HEK293T (cell line): Measurements from ENCODE around the gene CASP6.

Experiments
- CTCF ChIA-PET: fragments of 350-600 bp; formaldehyde crosslinking; extraction: SDS; loops from one replicate; lab custom pipeline; 2021; ENCODE audit warnings: antibody characterized with exemption, inconsistent platforms; lab: Yijun Ruan, JAX
- POLR2A ChIA-PET: fragments of 350-600 bp; formaldehyde crosslinking; extraction: SDS; loops from one replicate; lab custom pipeline; 2020; ENCODE audit warnings: antibody characterized with exemption, inconsistent platforms; lab: Yijun Ruan, JAX
- DNase-seq: peaks from one replicate; pipeline ENCODE4 v3.0.0; 2012; ENCODE audit warnings: mixed read lengths; ENCODE audit errors: extremely low spot score
- ARNT ChIP-seq: fragments of 450-650 bp; IDR thresholded peaks from 2 replicates; pipeline ENCODE4 v1.6.1; 2017; ENCODE audit warnings: mild to moderate bottlenecking
- BHLHE40 ChIP-seq: fragments of 450-650 bp; IDR thresholded peaks from 2 replicates; pipeline ENCODE4 v1.6.1; 2016; ENCODE audit warnings: mild to moderate bottlenecking, moderate library complexity, borderline replicate concordance
- CTBP1 ChIP-seq: fragments of 450-650 bp; IDR thresholded peaks from 2 replicates; pipeline ENCODE4 v1.6.1; 2016; ENCODE audit warnings: borderline replicate concordance
- ELF4 ChIP-seq: fragments of 450-650 bp; IDR thresholded peaks from 2 replicates; pipeline ENCODE4 v1.6.1; 2017; ENCODE audit warnings: antibody characterized with exemption
- FOXA1 ChIP-seq: fragments of 450-650 bp; IDR thresholded peaks from 2 replicates; pipeline ENCODE4 v1.6.1; 2016; ENCODE audit warnings: mild to moderate bottlenecking
- FOXK2 ChIP-seq: fragments of 450-650 bp; IDR thresholded peaks from 2 replicates; pipeline ENCODE4 v1.6.1; 2016; ENCODE audit warnings: mild to moderate bottlenecking
- FOXM1 ChIP-seq: fragments of 450-650 bp; IDR thresholded peaks from 2 replicates; pipeline ENCODE4 v1.6.1; 2017; ENCODE audit warnings: mild to moderate bottlenecking, borderline replicate concordance
- HDGF ChIP-seq: fragments of 450-650 bp; IDR thresholded peaks from 2 replicates; pipeline ENCODE4 v1.6.1; 2017; ENCODE audit warnings: antibody characterized with exemption, borderline replicate concordance
- L3MBTL2 ChIP-seq: fragments of 450-650 bp; conservative IDR thresholded peaks from 2 replicates; pipeline ENCODE4 v1.6.1; 2016; ENCODE audit warnings: mild to moderate bottlenecking
- LEF1 ChIP-seq: fragments of 450-650 bp; IDR thresholded peaks from 2 replicates; pipeline ENCODE4 v1.6.1; 2017; ENCODE audit warnings: mild to moderate bottlenecking, borderline replicate concordance
- NFRKB ChIP-seq: fragments of 450-650 bp; IDR thresholded peaks from 2 replicates; pipeline ENCODE4 v1.6.1; 2016; ENCODE audit warnings: mild to moderate bottlenecking, moderate library complexity
- SP1 ChIP-seq: fragments of 450-650 bp; IDR thresholded peaks from 2 replicates; pipeline ENCODE4 v1.6.1; 2017
- SUZ12 ChIP-seq: fragments of 450-650 bp; IDR thresholded peaks from 2 replicates; pipeline ENCODE4 v1.6.1; 2016; ENCODE audit warnings: mild to moderate bottlenecking
- TARDBP ChIP-seq: fragments of 450-650 bp; IDR thresholded peaks from 2 replicates; pipeline ENCODE4 v1.6.1; 2016
- ZNF384 ChIP-seq: fragments of 450-650 bp; IDR thresholded peaks from 2 replicates; pipeline ENCODE4 v1.6.1; 2016
- TF ChIP-seq, protein P1 (sequence below): fragments of 450-650 bp; IDR thresholded peaks from 2 replicates; pipeline ENCODE4 v1.6.1; 2016

The CASP6 gene

DNA sequence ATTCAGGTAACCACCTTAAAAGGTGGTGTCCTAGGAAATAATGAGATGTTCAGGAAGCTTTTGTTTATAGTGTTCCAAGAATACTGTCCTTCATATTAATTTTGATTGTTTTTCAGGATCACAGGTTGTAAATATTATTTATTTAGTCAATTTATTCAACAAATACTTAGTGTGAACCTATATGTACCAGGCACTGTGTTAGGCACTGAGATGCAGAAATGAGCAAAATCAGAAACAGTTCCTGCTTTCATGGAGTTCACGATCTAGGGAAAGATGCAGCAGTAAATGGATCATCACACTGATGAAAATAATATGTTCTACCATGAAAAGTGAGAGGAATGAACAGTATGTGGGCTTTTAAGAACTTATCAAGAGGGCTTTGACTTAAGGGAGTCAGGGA, 44.9 kb upstream of the CASP6 start:
- no peak for DNase-seq
- POLR2A ChIA-PET = no interaction called here
- CTCF ChIA-PET = no interaction called here
- TF ChIP-seq SP1 (no peak), NFRKB (no peak), FOXM1 (no peak), BHLHE40 (no peak), CTBP1 (no peak), FOXK2 (no peak), ARNT (no peak), TARDBP (no peak), SUZ12 (no peak), FOXA1 (no peak), L3MBTL2 (no peak), LEF1 (no peak), HDGF (no peak)

DNA sequence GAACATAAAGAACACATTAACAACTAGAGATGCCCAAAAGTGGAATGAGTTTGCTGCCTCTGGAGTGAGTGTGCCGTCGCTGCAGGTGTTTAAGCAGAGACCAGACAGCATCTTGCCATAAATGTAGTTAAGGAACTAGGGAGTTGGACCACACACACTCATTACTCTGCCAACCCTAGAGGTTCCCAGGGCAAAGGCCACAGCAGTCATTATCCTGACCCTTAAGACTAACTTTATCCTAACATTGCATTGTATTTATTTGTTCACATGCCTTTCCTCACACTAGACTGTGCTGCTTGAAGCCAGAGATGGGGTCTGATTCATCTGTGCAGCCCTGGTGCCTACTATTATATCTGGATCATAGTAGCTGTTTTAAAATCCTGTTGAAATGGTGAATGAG, 43.5 kb upstream of the CASP6 start:
- TF ChIP-seq BHLHE40 (no peak), FOXM1 (no peak), FOXK2 (no peak), LEF1 (no peak), HDGF (no peak), TARDBP (no peak), CTBP1 (no peak), ARNT (no peak), SP1 (no peak)
- TF ChIP-seq, protein P1, sequence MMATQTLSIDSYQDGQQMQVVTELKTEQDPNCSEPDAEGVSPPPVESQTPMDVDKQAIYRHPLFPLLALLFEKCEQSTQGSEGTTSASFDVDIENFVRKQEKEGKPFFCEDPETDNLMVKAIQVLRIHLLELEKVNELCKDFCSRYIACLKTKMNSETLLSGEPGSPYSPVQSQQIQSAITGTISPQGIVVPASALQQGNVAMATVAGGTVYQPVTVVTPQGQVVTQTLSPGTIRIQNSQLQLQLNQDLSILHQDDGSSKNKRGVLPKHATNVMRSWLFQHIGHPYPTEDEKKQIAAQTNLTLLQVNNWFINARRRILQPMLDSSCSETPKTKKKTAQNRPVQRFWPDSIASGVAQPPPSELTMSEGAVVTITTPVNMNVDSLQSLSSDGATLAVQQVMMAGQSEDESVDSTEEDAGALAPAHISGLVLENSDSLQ = no peak

DNA sequence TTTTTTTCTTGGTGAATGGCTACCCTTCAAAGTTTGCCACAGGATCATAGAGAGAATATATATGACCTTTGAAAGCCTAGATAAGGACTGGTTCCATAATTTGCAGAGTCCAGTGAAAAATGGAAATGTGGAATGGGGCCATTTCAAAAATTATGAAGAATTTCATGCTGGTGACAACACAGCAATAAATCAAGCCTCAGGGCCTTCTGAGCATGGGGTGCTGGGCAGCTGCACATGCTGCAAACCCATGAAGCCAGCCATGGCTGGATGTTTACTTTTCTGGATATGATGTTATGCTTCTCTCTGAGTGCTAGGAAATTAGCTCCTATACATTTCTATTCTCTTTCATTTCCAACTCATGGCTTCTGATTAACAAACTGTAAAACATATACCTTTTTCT, 42.6 kb upstream of the CASP6 start:
- CTCF ChIA-PET = no interaction called here
- TF ChIP-seq FOXM1 (no peak), FOXK2 (no peak), SUZ12 (no peak), BHLHE40 (no peak), ZNF384 (no peak), FOXA1 (no peak), ELF4 (no peak), NFRKB (no peak), HDGF (no peak), L3MBTL2 (no peak), ARNT (no peak)
- TF ChIP-seq, protein P1 = no peak
- POLR2A ChIA-PET = no interaction called here
- DNase-seq = no peak

More for the DNA sequence above, 43.5 kb upstream of the CASP6 start:
- CTCF ChIA-PET = interaction anchor here (0.6 kb wide), 2 partner anchors 15 to 354 kb away, joined by 3 to 4 read pairs; no protein-coding TSS in a partner anchor
- POLR2A ChIA-PET = no interaction called here
- no peak for DNase-seq

DNA sequence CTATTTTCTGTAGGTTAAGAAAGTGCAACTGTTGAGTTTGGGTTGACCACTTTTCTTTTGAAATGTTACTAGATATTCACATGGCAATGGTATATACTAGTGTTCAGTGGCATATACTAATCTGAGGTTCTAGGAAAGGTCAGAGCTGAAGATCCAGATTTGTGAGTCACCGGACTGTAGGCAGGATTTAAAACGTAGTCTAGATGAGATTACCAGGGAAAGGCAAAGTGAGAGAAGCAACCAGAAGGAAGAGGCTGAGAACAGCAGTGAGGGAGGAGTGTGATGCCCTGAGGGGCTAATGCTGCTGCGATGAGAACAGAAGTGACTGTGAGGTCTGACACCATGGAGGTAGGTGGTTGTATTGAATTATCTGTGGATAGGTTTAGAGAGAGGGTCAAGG, 36.3 kb upstream of the CASP6 start:
- TF ChIP-seq ARNT = no peak
- no peak for TF ChIP-seq ELF4
- no peak for TF ChIP-seq L3MBTL2
- no peak for TF ChIP-seq FOXA1
- no peak for TF ChIP-seq FOXK2
- TF ChIP-seq FOXM1 = no peak
- no peak for TF ChIP-seq SUZ12
- no peak for TF ChIP-seq SP1
- TF ChIP-seq, protein P1 = no peak
- no peak for TF ChIP-seq LEF1
- no peak for TF ChIP-seq BHLHE40
- no peak for TF ChIP-seq TARDBP
- ChIA-PET CTCF (no interaction called here), POLR2A (no interaction called here)
- DNase-seq = no peak

DNA sequence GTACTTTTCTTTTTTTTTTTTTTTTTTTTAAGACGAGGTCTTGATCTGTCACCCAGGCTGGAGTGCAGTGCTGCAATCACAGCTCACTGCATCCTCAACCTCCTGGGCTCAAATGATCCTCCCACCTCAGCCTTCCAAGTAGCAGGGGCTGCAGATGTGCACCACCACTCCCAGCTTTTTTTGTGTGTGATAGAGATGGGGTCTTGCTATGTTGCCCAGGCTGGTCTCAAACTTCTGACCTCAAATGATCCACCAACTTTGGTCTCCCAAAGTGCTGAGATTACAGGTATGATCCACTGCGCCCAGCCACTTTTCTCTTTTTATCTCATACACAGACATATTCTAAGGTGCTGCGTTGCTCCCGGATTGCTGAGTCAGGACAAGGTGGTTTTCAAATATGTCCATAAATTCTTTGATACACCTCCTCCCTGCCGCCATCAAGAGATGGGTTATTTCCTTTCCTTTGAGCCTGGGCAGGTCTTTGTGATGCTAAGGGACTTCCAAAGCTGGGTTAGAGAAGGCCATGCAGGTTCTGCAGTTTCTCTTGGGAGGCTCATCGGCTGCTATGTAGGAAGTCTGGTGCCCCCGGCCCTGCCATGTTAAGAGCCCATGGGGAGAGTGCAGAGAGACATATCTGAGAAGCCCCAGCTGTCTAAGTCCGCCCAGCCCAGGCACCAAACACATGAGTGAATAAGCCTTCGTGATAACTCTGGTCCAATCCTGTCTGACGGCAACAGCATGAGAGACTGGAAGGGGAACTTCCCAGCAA, 35.0 kb upstream of the CASP6 start:
- ChIA-PET CTCF (no interaction called here), POLR2A (no interaction called here)
- no peak for DNase-seq
- TF ChIP-seq, protein P1 = no peak
- TF ChIP-seq HDGF (no peak), ARNT (no peak), L3MBTL2 (no peak), SP1 (no peak), FOXM1 (no peak), TARDBP (no peak), CTBP1 (no peak), FOXA1 (no peak), ELF4 (no peak), FOXK2 (no peak), SUZ12 (no peak), BHLHE40 (no peak), LEF1 (no peak), NFRKB (no peak), ZNF384 (no peak)
